Naive thymus-derived CD4-positive, alpha-beta T cell (primary cell): ENCODE data around the gene RNF144A. TPM values are rescaled to one million over a fixed set of nuclear protein-coding genes. Genes with fewer than 3 reads are reported as not detected.

Experiments
- ATAC-seq: fragments of 150-1000 bp; cut with Tn5 transposase; 2 replicates; pipeline ENCODE4 v1.10.0; 2021; ENCODE audit warnings: mild to moderate bottlenecking, moderate library complexity
- CTCF ChIA-PET: fragments of 350-600 bp; sonication (Branson Sonifier 250); formaldehyde crosslinking; loops from one replicate; lab custom pipeline; 2021; ENCODE audit warnings: antibody characterized with exemption; lab: Charles Lee
- POLR2A ChIA-PET: fragments of 350-600 bp; sonication (Branson Sonifier 250); formaldehyde crosslinking; loops from one replicate; lab custom pipeline; 2021; ENCODE audit warnings: antibody characterized with exemption, inconsistent platforms; lab: Charles Lee
- DNase-seq, 9 donors: peaks; one replicate each; pipeline versions ENCODE4 v3.0.0 to v3.0.0-alpha.2; 2020 to 2022; ENCODE audit warnings: mixed read lengths in 1 of 9
- H3K27ac ChIP-seq: one replicate; pipeline ENCODE4 v1.7.0; 2013; ENCODE audit warnings: mild to moderate bottlenecking, low read depth, low read length, moderate library complexity
- H3K27me3 ChIP-seq, 2 donors: one replicate each; pipeline ENCODE4 v1.7.0; 2013; ENCODE audit warnings: low read length in 2 of 2, mild to moderate bottlenecking in 2 of 2, moderate library complexity in 2 of 2; ENCODE audit not compliant: control insufficient read depth in 2 of 2, insufficient read depth in 2 of 2
- H3K36me3 ChIP-seq, 3 experiments: 1 replicate in 2 of 3; 2 replicates in 1 of 3; pipeline ENCODE4 v1.7.0; 2013; ENCODE audit warnings: low read length in 3 of 3, mild to moderate bottlenecking in 3 of 3, moderate library complexity in 1 of 3; ENCODE audit not compliant: insufficient read depth in 3 of 3, control insufficient read depth in 2 of 3
- H3K4me1 ChIP-seq, 2 donors: one replicate each; pipeline ENCODE4 v1.7.0; 2013; ENCODE audit warnings: low read length in 2 of 2, mild to moderate bottlenecking in 2 of 2, moderate library complexity in 1 of 2; ENCODE audit not compliant: control insufficient read depth in 2 of 2, insufficient read depth in 2 of 2
- H3K4me3 ChIP-seq: 2 replicates; pipeline ENCODE4 v1.7.0; 2013; ENCODE audit warnings: mild to moderate bottlenecking, low read length
- H3K9me3 ChIP-seq, 3 experiments: 1 replicate in 2 of 3; 2 replicates in 1 of 3; pipeline ENCODE4 v1.7.0; 2013; ENCODE audit warnings: low read length in 3 of 3; ENCODE audit not compliant: control insufficient read depth in 2 of 3
- H3K27ac Mint-ChIP-seq, 9 donors: one replicate each; pipeline ENCODE4 v1.8.0; 2020 to 2022; ENCODE audit warnings: mixed read lengths in 9 of 9, mild to moderate bottlenecking in 8 of 9, moderate library complexity in 5 of 9, inconsistent platforms in 2 of 9
- H3K27me3 Mint-ChIP-seq, 5 donors: one replicate each; pipeline ENCODE4 v1.8.0; 2021 to 2022; ENCODE audit warnings: mixed read lengths in 5 of 5, mild to moderate bottlenecking in 1 of 5
- H3K36me3 Mint-ChIP-seq, 5 donors: one replicate each; pipeline ENCODE4 v1.8.0; 2020 to 2022; ENCODE audit warnings: mixed read lengths in 5 of 5, mild to moderate bottlenecking in 3 of 5, inconsistent platforms in 1 of 5
- H3K4me1 Mint-ChIP-seq, 7 donors: one replicate each; pipeline ENCODE4 v1.8.0; 2020 to 2022; ENCODE audit warnings: mixed read lengths in 7 of 7, mild to moderate bottlenecking in 3 of 7, inconsistent platforms in 1 of 7
- H3K4me3 Mint-ChIP-seq, 10 donors: one replicate each; pipeline ENCODE4 v1.8.0; 2020 to 2022; ENCODE audit warnings: mild to moderate bottlenecking in 10 of 10, mixed read lengths in 10 of 10, moderate library complexity in 6 of 10, inconsistent platforms in 2 of 10
- H3K9me3 Mint-ChIP-seq, 11 donors: one replicate each; pipeline ENCODE4 v1.8.0; 2020 to 2022; ENCODE audit warnings: mixed read lengths in 11 of 11, mild to moderate bottlenecking in 4 of 11, inconsistent platforms in 1 of 11, moderate library complexity in 1 of 11
- intact Hi-C, 2 donors: fragments of 100-400 bp; cut with micrococcal nuclease; formaldehyde crosslinking; loops; one replicate each; pipeline ENCODE4 v1.15.1; 2023
- polyA plus RNA-seq, 2 donors: library from polyadenylated mRNA; unstranded; fragments of 300-500 nt; fragmentation: Illumina TruSeq; gene quantifications; one replicate each; pipeline ENCODE4 v1.2.3, GENCODE V29; 2021
- total RNA-seq, 6 experiments: library from RNA in 5 of 6; stranded (reverse) in 5 of 6; gene quantifications; 1 replicate in 5 of 6; 2 replicates in 1 of 6; pipeline ENCODE4 v1.2.3 and lab custom pipeline; 2021 to 2026

RNF144A gene
- total and polyA plus RNA-seq, 7 experiments from 2014 or later = 21.2 to 74.4 (median 56.3) TPM

DNA sequence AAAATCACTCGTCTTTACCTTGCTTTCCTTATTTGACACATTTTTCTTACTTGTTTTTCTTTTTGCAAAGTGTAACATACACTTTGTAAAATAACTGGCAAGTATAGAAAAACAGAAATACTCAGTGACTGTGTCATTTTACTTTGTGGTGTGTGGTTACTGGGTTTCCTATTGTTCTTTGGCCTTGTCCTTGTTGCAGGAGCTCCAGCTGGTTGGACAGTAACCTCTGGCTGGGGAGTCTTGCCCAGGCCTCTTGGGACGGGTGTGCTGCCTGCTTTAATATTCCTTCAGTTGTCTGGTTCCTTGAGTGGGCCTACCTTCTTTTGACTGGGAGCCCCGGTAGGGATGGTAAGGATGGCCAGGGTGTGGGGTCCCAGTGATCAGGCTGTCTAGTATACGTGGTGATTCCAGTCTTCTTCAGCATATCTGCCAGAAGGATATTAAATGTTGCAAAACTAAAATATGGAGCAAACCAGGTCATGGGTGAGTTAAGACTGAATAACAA is 53.8 kb downstream of the RNF144A start:
- Mint-ChIP-seq H3K4me3 (no peak overlapping the region), H3K36me3 (peaks cover 16 to 65% (median 45%) of the 10 kb centered on the region in 5 donors), H3K27ac (peak overlapping the region in 6 of 9 donors; percentile 3 to 79 (median 36)), H3K9me3 (no peaks in the 10 kb centered on the region), H3K4me1 (peaks cover 5 to 57% (median 36%) of the 10 kb centered on the region in 7 donors), H3K27me3 (no peaks in the 10 kb centered on the region)
- Histone ChIP-seq H3K27ac (no peak overlapping the region), H3K36me3 (peaks cover 0 to 45% (median 0%) of the 10 kb centered on the region in 3 experiments), H3K27me3 (no peaks in the 10 kb centered on the region), H3K4me1 (no peaks in the 10 kb centered on the region), H3K4me3 (no peak overlapping the region), H3K9me3 (no peaks in the 10 kb centered on the region)
- DNase-seq (no peak), ATAC-seq (no peak)
- ChIA-PET POLR2A (interaction anchor here (0.6 kb wide), 1 partner anchor 23 kb away, joined by 6 read pairs; no protein-coding TSS in a partner anchor), CTCF (interaction anchor here (0.5 kb wide), 1 partner anchor 202 kb away, joined by 3 read pairs; no protein-coding TSS in a partner anchor)
- intact Hi-C loops = no loop called here

DNA sequence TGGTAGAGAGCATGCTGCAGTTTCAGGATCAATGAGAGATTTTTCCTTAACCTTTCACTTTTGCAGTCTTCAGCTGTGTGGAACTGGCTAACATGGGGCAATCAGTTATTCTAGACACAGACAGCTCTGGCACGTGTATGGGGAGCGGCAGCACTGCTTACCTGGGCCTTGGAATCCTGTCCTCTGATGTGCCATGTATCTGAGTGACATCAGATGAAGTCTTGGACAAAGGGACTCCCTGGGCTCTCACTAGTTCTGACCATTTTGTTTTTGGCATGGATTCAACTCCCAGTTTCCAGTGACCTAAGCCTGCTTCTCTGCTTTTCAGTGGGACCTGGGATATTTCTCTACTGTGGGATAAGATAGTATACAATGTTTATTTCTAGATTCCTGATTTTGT is 54.3 kb downstream of the RNF144A start:
- Histone ChIP-seq H3K4me1 (no peaks in the 10 kb centered on the region), H3K9me3 (no peaks in the 10 kb centered on the region), H3K4me3 (no peak overlapping the region), H3K36me3 (peaks cover 0 to 43% (median 0%) of the 10 kb centered on the region in 3 experiments), H3K27me3 (no peaks in the 10 kb centered on the region), H3K27ac (no peak overlapping the region)
- Mint-ChIP-seq H3K4me1 (peaks cover 5 to 60% (median 39%) of the 10 kb centered on the region in 7 donors), H3K27me3 (no peaks in the 10 kb centered on the region), H3K27ac (peak overlapping the region in 6 of 9 donors; percentile 3 to 79 (median 56)), H3K9me3 (no peaks in the 10 kb centered on the region), H3K4me3 (no peak overlapping the region), H3K36me3 (peaks cover 16 to 67% (median 48%) of the 10 kb centered on the region in 5 donors)
- POLR2A ChIA-PET = interaction anchor here (0.6 kb wide), 1 partner anchor 24 kb away, joined by 6 read pairs; no protein-coding TSS in a partner anchor
- DNase-seq (no peak), ATAC-seq (no peak)
- intact Hi-C loops = no loop called here
- CTCF ChIA-PET = interaction anchor here (1.0 kb wide), 1 partner anchor 76 kb away, joined by 4 read pairs; no protein-coding TSS in a partner anchor

DNA sequence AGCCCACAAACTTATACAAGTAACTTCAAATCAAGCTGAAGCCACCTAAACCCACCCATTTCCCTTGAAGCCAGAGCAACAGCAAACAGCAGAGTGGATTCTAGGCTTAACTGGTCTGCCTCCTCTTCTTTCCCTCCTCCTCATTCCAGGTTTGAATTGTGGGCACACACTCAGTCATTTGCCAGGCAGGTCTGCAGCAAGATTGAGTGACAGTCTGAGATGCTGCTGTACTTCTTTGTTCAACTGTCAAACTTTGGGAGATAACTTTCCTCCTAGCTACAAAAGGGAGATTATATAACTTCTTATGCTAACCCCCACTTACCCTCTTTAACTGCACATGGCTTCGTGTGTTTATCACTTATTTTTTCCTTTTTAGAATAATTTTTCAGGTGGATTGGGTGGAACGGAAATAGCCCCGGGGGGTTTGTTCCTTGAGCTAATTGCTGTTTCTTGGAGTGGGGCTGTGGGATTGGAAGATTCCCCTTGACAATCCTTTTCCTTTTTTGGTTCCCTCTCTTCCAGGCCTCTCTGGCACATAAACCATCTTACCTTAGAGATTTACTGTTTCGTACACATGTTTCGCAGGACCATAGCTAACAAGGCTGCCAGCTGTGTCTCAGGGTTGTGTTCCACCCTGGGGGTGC is 55.0 kb downstream of the RNF144A start:
- Mint-ChIP-seq H3K4me1 (peaks cover 5 to 57% (median 34%) of the 10 kb centered on the region in 7 donors), H3K27me3 (no peaks in the 10 kb centered on the region), H3K27ac (peak overlapping the region in 3 of 9 donors; percentile 8 to 81 (median 76)), H3K36me3 (peaks cover 13 to 66% (median 44%) of the 10 kb centered on the region in 5 donors), H3K9me3 (no peaks in the 10 kb centered on the region), H3K4me3 (no peak overlapping the region)
- no peak overlapping the region for H3K27ac ChIP-seq
- no peak for DNase-seq
- no peaks in the 10 kb centered on the region for H3K27me3 ChIP-seq
- H3K9me3 ChIP-seq = no peaks in the 10 kb centered on the region
- ATAC-seq = no peak
- intact Hi-C loops = no loop called here
- ChIA-PET CTCF (interaction anchor here (1.0 kb wide), 1 partner anchor 76 kb away, joined by 4 read pairs; no protein-coding TSS in a partner anchor), POLR2A (no interaction called here)
- H3K4me3 ChIP-seq = no peak overlapping the region
- peaks cover 0 to 42% (median 0%) of the 10 kb centered on the region in 3 experiments for H3K36me3 ChIP-seq
- H3K4me1 ChIP-seq = no peaks in the 10 kb centered on the region

DNA sequence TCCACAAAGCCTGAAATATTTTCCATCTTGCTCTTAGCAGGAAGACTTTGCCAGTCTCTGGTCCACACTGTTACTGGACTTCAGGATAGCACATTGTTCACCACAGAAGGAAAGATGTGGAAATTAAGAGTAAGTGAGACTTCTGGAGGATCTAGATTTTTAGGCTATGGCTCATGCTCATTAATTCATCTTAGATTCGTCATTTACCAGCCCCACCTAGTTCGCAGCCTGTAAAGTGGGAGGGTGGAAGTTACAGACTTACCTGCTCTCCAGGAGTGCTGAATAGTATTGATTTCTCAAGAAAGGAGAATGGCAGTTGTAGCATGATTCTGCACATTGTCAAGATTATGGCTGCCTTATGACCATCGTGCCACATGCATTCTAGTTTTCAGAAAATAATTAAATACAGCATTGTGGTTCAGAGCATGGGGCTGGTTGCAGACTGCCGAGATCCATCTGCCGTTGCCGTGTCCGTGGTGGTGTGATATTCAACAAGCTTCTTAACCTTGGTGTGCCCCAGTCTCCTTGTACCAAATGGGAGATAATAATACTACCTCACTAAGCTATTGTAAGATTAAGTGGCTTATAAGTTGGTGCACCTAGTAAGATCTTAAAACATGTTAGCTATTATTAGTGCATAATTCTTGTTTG is 56.8 kb downstream of the RNF144A start:
- CTCF ChIA-PET = interaction anchor here (0.8 kb wide), 1 partner anchor 70 kb away, joined by 3 read pairs; no protein-coding TSS in a partner anchor
- peaks cover 0 to 3% (median 0%) of the 10 kb centered on the region in 11 donors for H3K9me3 Mint-ChIP-seq
- H3K36me3 Mint-ChIP-seq = peaks cover 17 to 80% (median 56%) of the 10 kb centered on the region in 5 donors
- DNase-seq (no peak), ATAC-seq (no peak)
- H3K27me3 ChIP-seq = no peaks in the 10 kb centered on the region
- peak overlapping the region in 1 of 9 donors; percentile 18 for H3K27ac Mint-ChIP-seq
- intact Hi-C loops = loop anchor here in 1 of 2 donors (2.0 kb wide), 1 partner anchor 17 kb away; no protein-coding TSS in a partner anchor
- H3K4me3 ChIP-seq = no peak overlapping the region
- H3K36me3 ChIP-seq = peaks cover 0 to 40% (median 0%) of the 10 kb centered on the region in 3 experiments
- H3K27ac ChIP-seq = no peak overlapping the region
- no peaks in the 10 kb centered on the region for H3K9me3 ChIP-seq
- POLR2A ChIA-PET = interaction anchor here (0.7 kb wide), 1 partner anchor 11 kb away, joined by 3 read pairs; no protein-coding TSS in a partner anchor
- H3K4me1 Mint-ChIP-seq = peaks cover 5 to 58% (median 31%) of the 10 kb centered on the region in 7 donors
- H3K4me1 ChIP-seq = no peaks in the 10 kb centered on the region
- H3K27me3 Mint-ChIP-seq = no peaks in the 10 kb centered on the region
- H3K4me3 Mint-ChIP-seq = no peak overlapping the region

DNA sequence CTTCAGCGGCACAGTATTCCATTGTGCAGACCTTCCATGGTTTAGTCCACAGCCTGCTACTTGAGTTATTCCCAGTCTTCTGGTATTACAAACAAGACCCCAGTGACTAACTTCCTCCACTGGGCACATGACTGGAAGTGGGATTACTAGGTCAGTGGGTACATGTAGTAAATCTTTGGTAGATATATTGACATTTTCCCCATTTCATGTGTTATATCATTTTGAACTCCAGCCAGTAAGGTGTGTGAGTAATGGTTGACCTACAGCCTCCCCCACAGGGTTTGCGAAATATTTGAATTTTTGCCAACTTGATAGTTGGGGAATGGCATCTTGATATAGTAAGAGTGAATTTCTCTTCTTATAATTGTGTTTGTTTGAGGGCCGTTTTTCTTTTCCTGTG is 58.8 kb downstream of the RNF144A start:
- Histone ChIP-seq H3K4me3 (no peak overlapping the region), H3K27me3 (no peaks in the 10 kb centered on the region), H3K36me3 (peaks cover 0 to 42% (median 3%) of the 10 kb centered on the region in 3 experiments), H3K4me1 (no peaks in the 10 kb centered on the region), H3K9me3 (no peaks in the 10 kb centered on the region), H3K27ac (no peak overlapping the region)
- Mint-ChIP-seq H3K4me3 (no peak overlapping the region), H3K4me1 (peaks cover 2 to 59% (median 35%) of the 10 kb centered on the region in 7 donors), H3K27me3 (no peaks in the 10 kb centered on the region), H3K9me3 (peaks cover 0 to 11% (median 0%) of the 10 kb centered on the region in 11 donors), H3K27ac (no peak overlapping the region), H3K36me3 (peaks cover 9 to 84% (median 60%) of the 10 kb centered on the region in 5 donors)
- ChIA-PET CTCF (no interaction called here), POLR2A (no interaction called here)
- no peak for DNase-seq
- intact Hi-C loops = loop anchor here in 1 of 2 donors (2.0 kb wide), 1 partner anchor 19 kb away; no protein-coding TSS in a partner anchor
- ATAC-seq = no peak

DNA sequence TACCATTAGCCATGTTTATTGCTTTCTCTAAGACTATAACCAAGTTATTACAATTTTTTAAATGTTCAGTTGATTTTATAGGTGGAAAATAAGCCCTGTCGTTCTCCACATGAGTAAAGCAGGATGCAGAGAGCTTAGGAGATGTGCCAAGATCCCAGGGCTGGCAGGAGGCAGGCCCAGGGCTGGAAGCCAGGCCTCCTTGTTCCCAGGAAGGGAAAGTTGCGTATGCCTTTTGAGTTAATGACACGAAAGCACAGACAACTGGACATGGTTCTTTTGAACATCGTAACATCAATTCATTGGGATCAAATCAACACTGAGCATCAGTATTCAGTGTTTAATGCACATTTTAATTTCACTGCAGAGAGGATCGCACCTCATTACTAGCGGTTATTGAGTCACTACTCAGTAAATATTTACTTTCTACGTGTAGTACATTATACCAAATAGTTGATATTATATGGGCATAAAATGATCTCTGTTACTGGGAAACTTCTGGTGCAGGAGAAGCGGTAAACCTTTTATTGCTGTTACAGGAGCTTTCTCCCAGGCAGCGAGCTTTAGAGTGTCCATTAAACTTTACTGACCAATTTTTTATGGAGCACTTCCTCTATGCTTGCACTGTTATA is 60.0 kb downstream of the RNF144A start:
- ATAC-seq (no peak), DNase-seq (no peak)
- intact Hi-C loops = no loop called here
- Mint-ChIP-seq H3K4me3 (peak overlapping the region in 1 of 10 donors; percentile 14), H3K9me3 (peaks cover 0 to 16% (median 0%) of the 10 kb centered on the region in 11 donors), H3K27me3 (no peaks in the 10 kb centered on the region), H3K4me1 (peaks cover 0 to 63% (median 40%) of the 10 kb centered on the region in 7 donors), H3K36me3 (peaks cover 12 to 84% (median 61%) of the 10 kb centered on the region in 5 donors), H3K27ac (peak overlapping the region in 1 of 9 donors; percentile 8)
- Histone ChIP-seq H3K4me1 (no peaks in the 10 kb centered on the region), H3K9me3 (no peaks in the 10 kb centered on the region), H3K4me3 (no peak overlapping the region), H3K36me3 (peaks cover 0 to 36% (median 3%) of the 10 kb centered on the region in 3 experiments), H3K27me3 (no peaks in the 10 kb centered on the region), H3K27ac (no peak overlapping the region)
- ChIA-PET POLR2A (no interaction called here), CTCF (no interaction called here)
